ENCODE results near the gene NCK1. TPM values are rescaled to one million over a fixed set of nuclear protein-coding genes. Genes with fewer than 3 reads are reported as not detected.
"Not testable (repeated sequence)": the region's sequence is repeated elsewhere in the genome, so short reads cannot be mapped to it uniquely, and the experiment has no call there.

NCK1 gene
- total RNA-seq, 2 experiments from 2014 or later = 39.2 to 48.5 TPM

GRCh38 chr3:136900694-136901093, 38.7 kb downstream of the NCK1 start:
- peaks cover 25% of the 10 kb centered on the region for H3K9me3 Mint-ChIP-seq
- DNase-seq, CTCF ChIA-PET, POLR2A ChIA-PET, H3K27me3 Mint-ChIP-seq, H3K4me3 Mint-ChIP-seq: not testable (repeated sequence)
- peaks cover 69% of the 10 kb centered on the region for H3K36me3 Mint-ChIP-seq (ENCODE audit: low read depth)
- peak overlapping the region; percentile 10 for H3K27ac Mint-ChIP-seq
- peaks cover 42% of the 10 kb centered on the region for H3K4me1 Mint-ChIP-seq

- ChIA-PET CTCF (no interaction called here), POLR2A (no interaction called here)
- DNase-seq = no peak
- Mint-ChIP-seq H3K4me3 (no peak overlapping the region), H3K27ac (no peak overlapping the region), H3K4me1 (peaks cover 42% of the 10 kb centered on the region), H3K9me3 (peaks cover 28% of the 10 kb centered on the region), H3K27me3 (no peaks in the 10 kb centered on the region), H3K36me3 (ENCODE audit: low read depth) (peaks cover 69% of the 10 kb centered on the region)
These were observed 39.4 kb downstream of the NCK1 start for GRCh38 chr3:136901391-136901790.

- H3K27me3 Mint-ChIP-seq, H3K27ac Mint-ChIP-seq, DNase-seq, H3K4me3 Mint-ChIP-seq, CTCF ChIA-PET, POLR2A ChIA-PET: not testable (repeated sequence)
- Mint-ChIP-seq H3K4me1 (peaks cover 49% of the 10 kb centered on the region), H3K9me3 (peaks cover 28% of the 10 kb centered on the region), H3K36me3 (ENCODE audit: low read depth) (peaks cover 75% of the 10 kb centered on the region)
These were observed 40.5 kb downstream of the NCK1 start for GRCh38 chr3:136902530-136902929.

GRCh38 chr3:136903899-136904298, 41.9 kb downstream of the NCK1 start:
- H3K36me3 Mint-ChIP-seq (ENCODE audit: low read depth) = peaks cover 71% of the 10 kb centered on the region
- no peak overlapping the region for H3K27ac Mint-ChIP-seq
- H3K4me1 Mint-ChIP-seq = peaks cover 53% of the 10 kb centered on the region
- ChIA-PET CTCF (interaction anchor here (0.6 kb wide), 1 partner anchor 1884 kb away, joined by 4 read pairs; no protein-coding TSS in a partner anchor), POLR2A (no interaction called here)
- H3K9me3 Mint-ChIP-seq = peaks cover 28% of the 10 kb centered on the region
- H3K27me3 Mint-ChIP-seq = no peaks in the 10 kb centered on the region
- DNase-seq = no peak
- H3K4me3 Mint-ChIP-seq = no peak overlapping the region

GRCh38 chr3:136904746-136905145, 42.7 kb downstream of the NCK1 start:
- no peak for DNase-seq
- Mint-ChIP-seq H3K27me3 (no peaks in the 10 kb centered on the region), H3K27ac (no peak overlapping the region), H3K4me1 (peaks cover 54% of the 10 kb centered on the region), H3K9me3 (peaks cover 28% of the 10 kb centered on the region), H3K36me3 (ENCODE audit: low read depth) (peaks cover 66% of the 10 kb centered on the region), H3K4me3 (no peak overlapping the region)
- POLR2A ChIA-PET = no interaction called here
- CTCF ChIA-PET = no interaction called here

- peak overlapping the region; percentile 70 for H3K27ac Mint-ChIP-seq
- H3K4me3 Mint-ChIP-seq = no peak overlapping the region
- peaks cover 52% of the 10 kb centered on the region for H3K4me1 Mint-ChIP-seq
- ChIA-PET POLR2A (no interaction called here), CTCF (interaction anchor here (0.8 to 1.3 kb wide), 3 partner anchors 14 to 153 kb away, joined by 3 read pairs; partner anchors contain the start of genes NCK1 and STAG1)
- peaks cover 24% of the 10 kb centered on the region for H3K9me3 Mint-ChIP-seq
- H3K36me3 Mint-ChIP-seq (ENCODE audit: low read depth) = peaks cover 58% of the 10 kb centered on the region
- H3K27me3 Mint-ChIP-seq = no peaks in the 10 kb centered on the region
- no peak for DNase-seq
These were observed 43.5 kb downstream of the NCK1 start for GRCh38 chr3:136905549-136905948.

- DNase-seq = no peak
- H3K27me3 Mint-ChIP-seq = no peaks in the 10 kb centered on the region
- peaks cover 56% of the 10 kb centered on the region for H3K36me3 Mint-ChIP-seq (ENCODE audit: low read depth)
- peaks cover 27% of the 10 kb centered on the region for H3K9me3 Mint-ChIP-seq
- no peak overlapping the region for H3K27ac Mint-ChIP-seq
- ChIA-PET POLR2A (no interaction called here), CTCF (interaction anchor here (1.0 to 1.3 kb wide), 2 partner anchors 13 to 154 kb away, joined by 3 read pairs; partner anchors contain the start of gene STAG1)
- no peak overlapping the region for H3K4me3 Mint-ChIP-seq
- peaks cover 42% of the 10 kb centered on the region for H3K4me1 Mint-ChIP-seq
These were observed 44.7 kb downstream of the NCK1 start for GRCh38 chr3:136906725-136907124.

GRCh38 chr3:136908297-136908696, 46.3 kb downstream of the NCK1 start:
- CTCF ChIA-PET = interaction anchor here (0.8 kb wide), 1 partner anchor 46 kb away, joined by 3 read pairs; the partner anchor contains the start of gene NCK1
- POLR2A ChIA-PET = no interaction called here
- H3K36me3 Mint-ChIP-seq (ENCODE audit: low read depth) = peaks cover 58% of the 10 kb centered on the region
- H3K27me3 Mint-ChIP-seq = no peaks in the 10 kb centered on the region
- peaks cover 26% of the 10 kb centered on the region for H3K9me3 Mint-ChIP-seq
- no peak overlapping the region for H3K4me3 Mint-ChIP-seq
- H3K4me1 Mint-ChIP-seq = peaks cover 48% of the 10 kb centered on the region
- DNase-seq = no peak
- no peak overlapping the region for H3K27ac Mint-ChIP-seq

- POLR2A ChIA-PET = no interaction called here
- Mint-ChIP-seq H3K4me3 (no peak overlapping the region), H3K27ac (no peak overlapping the region), H3K9me3 (peaks cover 23% of the 10 kb centered on the region), H3K36me3 (ENCODE audit: low read depth) (peaks cover 55% of the 10 kb centered on the region), H3K4me1 (peaks cover 48% of the 10 kb centered on the region), H3K27me3 (no peaks in the 10 kb centered on the region)
- no peak for DNase-seq
- CTCF ChIA-PET = interaction anchor here (1.4 kb wide), 2 partner anchors 11 to 156 kb away, joined by 4 to 5 read pairs; partner anchors contain the start of gene STAG1
These were observed 47.2 kb downstream of the NCK1 start for GRCh38 chr3:136909187-136909586.

- Mint-ChIP-seq H3K4me3 (no peak overlapping the region), H3K9me3 (peaks cover 26% of the 10 kb centered on the region), H3K36me3 (ENCODE audit: low read depth) (peaks cover 54% of the 10 kb centered on the region), H3K27me3 (no peaks in the 10 kb centered on the region), H3K27ac (no peak overlapping the region), H3K4me1 (peaks cover 53% of the 10 kb centered on the region)
- CTCF ChIA-PET = interaction anchor here (0.6 to 1.4 kb wide), 3 partner anchors 13 to 730 kb away, joined by 3 to 5 read pairs (median 4); partner anchors contain the start of gene STAG1
- no peak for DNase-seq
- POLR2A ChIA-PET = interaction anchor here (0.8 kb wide), 1 partner anchor 438 kb away, joined by 3 read pairs; no protein-coding TSS in a partner anchor
These were observed 48.7 kb downstream of the NCK1 start for GRCh38 chr3:136910697-136911096.

GRCh38 chr3:136913168-136913567, 51.2 kb downstream of the NCK1 start:
- H3K27ac Mint-ChIP-seq = no peak overlapping the region
- ChIA-PET POLR2A (no interaction called here), CTCF (no interaction called here)
- H3K9me3 Mint-ChIP-seq = peaks cover 22% of the 10 kb centered on the region
- peaks cover 46% of the 10 kb centered on the region for H3K4me1 Mint-ChIP-seq
- no peak overlapping the region for H3K4me3 Mint-ChIP-seq
- no peak for DNase-seq
- peaks cover 49% of the 10 kb centered on the region for H3K36me3 Mint-ChIP-seq (ENCODE audit: low read depth)
- H3K27me3 Mint-ChIP-seq = no peaks in the 10 kb centered on the region

GRCh38 chr3:136914739-136915138, 52.7 kb downstream of the NCK1 start:
- DNase-seq = no peak
- CTCF ChIA-PET = interaction anchor here (1.4 kb wide), 1 partner anchor 18 kb away, joined by 3 read pairs; no protein-coding TSS in a partner anchor
- Mint-ChIP-seq H3K4me1 (peaks cover 46% of the 10 kb centered on the region), H3K9me3 (peaks cover 22% of the 10 kb centered on the region), H3K27me3 (no peaks in the 10 kb centered on the region), H3K27ac (no peak overlapping the region), H3K4me3 (no peak overlapping the region), H3K36me3 (ENCODE audit: low read depth) (peaks cover 58% of the 10 kb centered on the region)
- POLR2A ChIA-PET = no interaction called here

GRCh38 chr3:136916223-136916622, 54.2 kb downstream of the NCK1 start:
- Mint-ChIP-seq H3K27me3 (no peaks in the 10 kb centered on the region), H3K4me1 (peaks cover 52% of the 10 kb centered on the region), H3K4me3 (no peak overlapping the region), H3K27ac (no peak overlapping the region), H3K36me3 (ENCODE audit: low read depth) (peaks cover 57% of the 10 kb centered on the region), H3K9me3 (peaks cover 22% of the 10 kb centered on the region)
- DNase-seq = no peak
- ChIA-PET POLR2A (no interaction called here), CTCF (no interaction called here)

Data from activated CD4-positive, alpha-beta T cell treated with anti-CD3 and anti-CD28 coated beads, Interleukin-2, amount 10 ng/mL, durations not matched to agents 7 days and 5 days (primary cell).